Activated effector memory CD4-positive, alpha-beta T cell treated with Interleukin-2 at 50 U/mL for 16 hours (primary cell): Measurements from ENCODE around the gene GNAT2.
"Not testable (repeated sequence)": the region's sequence is repeated elsewhere in the genome, so short reads cannot be mapped to it uniquely, and the experiment has no call there.

Source experiments
- DNase-seq: peaks from one replicate; pipeline ENCODE4 v3.0.0-alpha.2; 2020

Gene GNAT2

DNA sequence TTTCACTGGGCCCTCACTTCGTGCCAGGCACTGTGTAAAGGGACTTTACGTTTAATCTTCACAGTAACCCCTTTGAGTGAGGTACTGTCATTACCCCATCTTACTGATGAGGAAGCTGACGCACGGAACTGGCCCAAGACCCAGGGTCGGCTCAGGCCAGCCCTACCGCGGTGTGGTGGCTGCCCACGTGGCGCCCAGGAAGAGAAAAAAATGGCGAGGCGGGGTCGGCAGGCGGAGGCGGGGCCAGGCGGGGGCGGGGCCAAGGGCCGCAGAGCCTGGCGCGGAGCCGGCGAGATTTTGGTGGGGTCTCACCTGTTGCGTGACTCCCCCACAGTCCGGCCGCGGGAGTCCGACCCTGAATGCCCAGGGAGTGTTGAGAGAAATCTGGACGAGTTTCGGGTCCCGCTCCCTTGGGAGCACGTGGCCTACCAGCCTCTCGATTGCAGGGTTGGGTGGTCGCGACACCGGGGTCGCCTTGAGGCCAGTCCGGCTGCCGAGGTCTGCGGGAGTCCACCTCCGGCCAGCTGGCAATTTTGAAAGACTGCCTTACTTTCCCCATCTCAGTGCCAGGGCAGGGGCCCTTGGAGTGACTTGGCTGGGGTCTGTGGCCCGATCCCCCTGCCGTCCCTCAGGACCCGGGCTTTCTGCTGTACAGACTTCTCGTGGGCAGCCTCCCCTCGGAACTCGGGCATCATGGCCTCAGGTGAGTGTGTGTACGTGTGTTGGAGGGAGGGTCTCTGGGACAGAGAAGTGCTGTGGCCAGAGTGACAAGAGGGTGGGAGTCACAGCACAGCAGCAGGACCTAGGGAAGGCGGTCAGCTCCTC lies at the start of gene GNAT2, which contains the start of gene AMPD2:
Gene GNAT2, minus strand, starts transcription at position 41 of the 825 bp plus-strand sequence. CDS start 6,746 bp downstream, outside the sequence.
Gene AMPD2, plus strand, starts transcription at position 262 of the 825 bp plus-strand sequence. CDS start 1,339 bp downstream, outside the sequence.
- peak; percentile 60 for DNase-seq

DNA sequence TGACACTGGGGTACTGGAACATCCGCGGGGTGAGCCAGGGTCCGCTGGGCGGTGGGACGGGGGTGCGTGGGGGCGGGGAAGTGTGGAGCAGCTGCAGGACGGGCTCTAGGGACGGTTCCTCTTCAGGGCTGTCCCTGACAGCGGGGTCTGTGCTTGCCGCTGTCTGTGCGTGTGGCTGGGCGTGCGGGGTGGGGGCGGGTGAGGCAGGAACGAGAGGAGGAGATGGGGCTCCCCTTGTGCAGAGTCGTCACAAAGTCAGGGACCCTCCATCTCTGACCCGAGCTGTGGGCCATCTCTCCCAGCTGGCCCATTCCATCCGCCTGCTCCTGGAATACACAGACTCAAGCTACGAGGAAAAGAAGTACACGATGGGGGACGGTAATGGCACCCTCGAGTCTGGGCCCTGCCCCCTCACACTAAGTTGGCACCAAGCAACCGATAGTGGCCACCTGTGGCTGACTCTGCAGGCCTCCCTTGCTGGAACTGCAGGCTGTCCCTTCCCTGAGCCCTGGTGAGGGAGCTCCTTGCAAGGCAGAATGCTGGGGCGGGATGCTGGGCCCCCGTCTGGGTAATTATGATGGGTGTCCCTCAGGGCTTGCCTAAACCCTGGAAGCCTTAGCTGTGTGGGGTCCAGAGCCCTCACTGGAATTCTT lies 48.8 kb upstream of the GNAT2 start:
- DNase-seq: no peak

DNA sequence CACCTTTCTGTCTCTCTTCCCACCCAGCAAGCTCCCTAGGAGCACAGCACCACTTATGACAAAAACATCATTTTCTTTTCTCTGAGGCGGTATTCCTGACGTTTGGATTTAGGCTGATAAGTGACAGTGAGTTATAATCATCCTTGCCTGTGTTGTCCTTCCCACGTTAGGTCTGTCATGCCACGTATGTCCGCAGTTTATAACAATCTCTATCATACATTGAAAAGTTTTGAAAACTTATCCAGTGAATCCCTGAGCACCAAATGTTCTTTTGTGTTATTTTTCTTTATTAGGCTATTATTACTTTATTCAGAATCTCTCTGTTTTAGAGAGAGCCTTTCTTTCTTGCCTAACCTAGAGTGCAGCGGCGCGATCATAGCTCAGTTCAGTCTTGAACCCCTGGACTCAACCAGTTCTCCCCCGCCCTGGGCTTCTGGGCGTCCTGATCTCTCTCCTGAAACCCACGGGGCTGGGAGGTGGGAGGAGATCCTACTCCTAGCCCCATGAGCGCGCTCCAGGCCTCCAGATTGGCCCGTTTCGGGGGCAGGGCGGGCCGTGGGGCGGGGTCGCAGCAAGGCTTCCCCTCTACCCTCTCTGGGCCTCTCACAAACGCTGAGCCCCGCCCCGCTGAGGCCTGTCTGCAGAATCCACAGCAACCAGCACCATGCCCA lies 48.2 kb upstream of the GNAT2 start, which contains the start of gene GSTM2:
Gene GSTM2, plus strand, starts transcription at position 606 of the 671 bp plus-strand sequence. Its CDS starts 59 bp downstream, at position 665.
- DNase-seq: peak; percentile 73

DNA sequence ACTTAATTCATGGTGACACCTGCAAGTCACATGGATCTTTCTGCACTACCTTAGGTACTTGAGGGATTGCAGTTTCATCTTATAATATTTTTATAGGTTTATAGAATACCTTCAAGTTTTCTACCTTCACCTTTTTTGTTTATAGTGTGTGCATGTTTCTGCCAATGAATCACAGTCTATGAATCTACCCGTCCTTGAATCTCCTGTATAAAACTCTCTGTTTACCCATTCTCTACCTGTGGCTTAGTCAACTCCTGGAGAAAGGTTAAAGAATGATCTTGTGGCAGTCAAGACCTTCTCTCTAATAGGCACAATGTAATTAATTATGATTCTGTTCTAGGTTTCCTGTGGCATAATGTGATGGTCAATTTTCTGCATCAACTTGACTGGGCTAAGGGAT lies 45.3 kb upstream of the GNAT2 start:
- no peak for DNase-seq

DNA sequence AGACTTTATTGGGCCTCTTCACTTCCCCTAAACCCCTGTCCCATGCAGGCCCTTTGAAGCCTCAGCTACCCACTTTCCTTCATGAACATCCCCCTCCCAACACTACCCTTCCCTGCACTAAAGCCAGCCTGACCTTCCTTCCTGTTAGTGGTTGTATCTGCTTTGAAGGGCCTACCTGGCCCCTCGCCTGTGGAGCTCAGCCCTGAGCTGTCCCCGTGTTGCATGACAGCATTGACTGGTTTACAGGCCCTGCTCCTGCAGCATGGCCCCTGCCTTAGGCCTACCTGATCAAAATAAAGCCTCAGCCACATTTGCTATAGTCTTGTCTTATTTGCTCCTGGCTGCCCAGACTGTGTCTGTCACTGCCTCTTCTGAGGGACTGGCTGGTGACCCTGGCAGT lies 42.0 kb upstream of the GNAT2 start:
- no peak for DNase-seq

DNA sequence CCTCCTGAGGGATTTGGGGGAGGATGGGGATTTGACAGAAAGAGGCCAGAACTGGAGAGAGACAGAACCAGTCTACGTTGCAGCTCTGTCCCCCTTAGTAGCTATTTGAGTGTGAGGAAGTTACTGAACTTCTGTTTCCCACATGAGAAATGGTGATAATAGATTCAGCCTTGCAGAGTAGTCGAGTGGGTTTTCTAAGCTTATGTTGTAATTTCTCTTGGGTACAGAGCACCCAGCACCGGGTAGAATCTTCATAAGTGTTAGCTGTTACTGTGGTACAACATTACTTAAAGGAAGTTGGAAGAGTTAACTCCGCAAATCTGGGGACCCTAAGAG lies 41.2 kb upstream of the GNAT2 start:
- DNase-seq: not testable (repeated sequence)

DNA sequence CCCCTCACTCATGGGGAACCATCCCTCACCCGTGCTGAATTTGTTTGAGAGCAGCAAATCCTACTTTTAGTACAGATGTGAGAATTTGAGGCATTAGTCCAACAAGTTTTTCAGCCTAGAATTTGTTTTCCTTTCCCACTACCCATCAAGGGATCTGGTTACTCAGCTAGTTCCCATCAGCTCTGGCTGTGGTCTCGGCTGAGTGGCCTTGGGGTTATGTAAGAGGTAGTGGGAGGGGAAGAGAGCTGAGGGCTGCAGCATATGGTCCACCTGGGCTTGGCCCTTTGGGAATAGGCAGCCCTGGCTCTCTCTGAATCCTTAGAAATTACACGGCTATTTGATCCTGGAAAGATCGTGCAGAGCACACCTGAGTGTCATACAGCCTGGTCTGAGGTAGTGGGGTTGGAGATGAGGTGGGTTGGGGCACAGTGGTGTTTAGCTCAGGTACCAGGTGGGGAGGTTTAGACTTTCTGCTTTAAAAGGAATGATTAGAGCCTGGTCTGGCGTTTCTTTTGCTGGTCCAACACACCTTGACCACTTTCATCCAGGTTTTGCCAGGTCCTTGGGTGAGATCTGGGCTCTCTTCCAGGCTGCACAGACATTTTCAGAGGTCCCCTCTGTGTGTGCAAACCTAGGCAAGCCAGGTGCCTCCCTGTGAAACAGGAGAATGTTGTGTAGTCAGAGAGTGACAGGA lies 40.7 kb upstream of the GNAT2 start:
- DNase-seq: no peak

DNA sequence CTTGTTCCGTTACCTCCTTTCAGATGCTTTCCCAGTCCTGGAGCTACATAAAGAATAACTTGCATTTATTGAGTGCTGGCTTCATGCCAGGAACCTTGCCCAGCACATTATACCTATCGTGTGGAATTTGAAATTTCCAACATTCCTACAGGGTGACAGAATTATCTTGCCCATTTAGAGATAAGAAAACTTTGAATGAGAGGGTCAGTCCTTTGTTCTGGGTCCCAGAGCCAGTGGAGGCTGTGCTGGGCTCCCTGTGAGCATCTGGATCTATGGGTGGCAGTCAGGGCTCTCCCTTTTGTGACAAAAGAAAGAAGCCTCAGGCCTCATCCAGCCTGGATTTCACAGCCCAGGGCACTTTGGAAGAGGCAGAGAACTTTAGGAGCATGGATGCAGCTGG lies 39.7 kb upstream of the GNAT2 start:
- no peak for DNase-seq

DNA sequence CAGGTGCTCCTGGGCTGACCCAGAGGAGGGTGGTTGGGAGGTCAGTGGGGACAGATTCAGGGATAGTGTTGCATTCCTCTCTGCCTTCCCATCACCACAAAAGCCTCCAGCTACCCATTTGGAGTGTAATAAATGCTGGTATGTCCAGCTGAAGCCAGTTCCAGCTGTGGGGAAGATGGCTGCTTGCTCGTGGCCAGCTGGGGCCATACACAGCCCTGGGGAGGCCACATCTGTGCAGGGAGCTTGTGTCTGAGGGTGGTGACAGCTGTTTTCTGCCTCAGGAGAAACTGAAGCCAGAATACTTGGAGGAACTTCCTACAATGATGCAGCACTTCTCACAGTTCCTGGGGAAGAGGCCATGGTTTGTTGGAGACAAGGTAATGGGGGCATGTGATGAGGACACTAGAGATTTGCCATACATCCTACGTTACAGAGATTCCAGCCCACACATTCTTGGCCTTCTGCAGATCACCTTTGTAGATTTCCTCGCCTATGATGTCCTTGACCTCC lies 39.2 kb upstream of the GNAT2 start:
- DNase-seq: no peak

DNA sequence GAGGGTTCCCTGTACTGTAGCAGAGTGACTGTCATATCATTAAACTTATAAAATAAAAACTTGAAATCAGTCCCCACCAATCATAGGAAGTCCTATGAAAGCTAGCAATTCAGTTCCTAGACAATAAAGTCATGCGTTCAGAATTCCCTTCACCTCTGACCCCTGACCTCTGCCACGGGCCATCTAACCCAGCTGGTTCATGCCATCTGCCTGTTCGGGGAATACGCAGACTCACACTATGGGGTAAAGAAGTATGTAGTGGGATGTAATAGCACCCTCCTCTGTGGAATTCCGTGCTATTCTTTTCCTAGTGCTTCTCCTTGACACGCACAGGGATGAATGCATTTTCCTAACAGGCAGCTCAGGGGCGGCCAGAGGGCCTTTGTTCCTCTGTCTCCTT lies 38.6 kb upstream of the GNAT2 start:
- DNase-seq: no peak

DNA sequence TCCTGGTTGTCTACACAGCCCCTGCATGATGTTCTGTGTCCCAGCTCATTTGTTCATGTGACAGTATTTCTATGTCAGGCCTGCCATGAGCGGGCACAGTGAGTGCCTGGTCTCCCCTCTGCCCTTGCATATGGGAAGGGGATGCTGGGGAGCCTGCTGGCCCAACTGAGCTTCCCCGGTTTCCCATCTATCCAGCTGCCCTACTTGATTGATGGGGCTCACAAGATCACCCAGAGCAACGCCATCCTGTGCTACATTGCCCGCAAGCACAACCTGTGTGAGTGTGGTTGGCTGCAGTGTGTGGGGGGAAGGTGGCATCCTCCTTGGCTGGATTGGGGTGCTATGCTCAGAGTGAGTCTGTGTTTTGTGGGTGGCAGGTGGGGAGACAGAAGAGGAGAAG lies 38.0 kb upstream of the GNAT2 start:
- DNase-seq: no peak

DNA sequence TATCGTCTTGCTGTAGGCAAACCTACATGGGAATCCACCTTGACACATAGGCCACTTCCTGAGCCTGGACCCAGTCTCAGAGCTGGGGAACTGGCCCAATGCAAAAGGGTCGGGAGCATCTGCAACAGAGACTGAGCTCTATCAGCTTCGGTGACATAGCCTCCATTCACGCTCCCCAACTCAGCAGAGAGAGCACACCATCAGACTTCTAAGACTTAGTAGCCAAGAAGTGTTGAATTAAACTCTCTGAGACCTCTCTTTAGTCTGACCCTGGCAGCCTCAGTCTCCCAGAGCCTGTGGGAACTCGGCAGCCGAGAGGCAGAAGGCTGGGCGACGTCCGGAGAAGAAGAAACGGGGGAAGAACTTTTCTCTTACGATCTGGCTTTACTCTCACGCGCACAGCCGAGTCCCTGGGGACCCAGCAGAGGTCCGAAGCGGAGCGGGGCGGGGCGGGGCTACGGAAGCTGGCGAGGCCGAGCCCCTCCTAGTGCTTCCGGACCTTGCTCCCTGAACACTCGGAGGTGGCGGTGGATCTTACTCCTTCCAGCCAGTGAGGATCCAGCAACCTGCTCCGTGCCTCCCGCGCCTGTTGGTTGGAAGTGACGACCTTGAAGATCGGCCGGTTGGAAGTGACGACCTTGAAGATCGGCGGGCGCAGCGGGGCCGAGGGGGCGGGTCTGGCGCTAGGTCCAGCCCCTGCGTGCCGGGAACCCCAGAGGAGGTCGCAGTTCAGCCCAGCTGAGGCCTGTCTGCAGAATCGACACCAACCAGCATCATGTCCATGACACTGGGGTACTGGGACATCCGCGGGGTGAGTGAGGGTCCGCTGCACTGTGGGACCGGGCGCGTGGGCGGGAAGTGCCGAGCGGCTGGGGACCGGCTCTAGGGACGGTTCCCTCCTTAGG lies 36.5 kb upstream of the GNAT2 start, which contains the start of gene GSTM4:
Gene GSTM4, plus strand, starts transcription at position 485 of the 905 bp plus-strand sequence. Its CDS starts 291 bp downstream, at position 776.
- DNase-seq: peak; percentile 51

DNA sequence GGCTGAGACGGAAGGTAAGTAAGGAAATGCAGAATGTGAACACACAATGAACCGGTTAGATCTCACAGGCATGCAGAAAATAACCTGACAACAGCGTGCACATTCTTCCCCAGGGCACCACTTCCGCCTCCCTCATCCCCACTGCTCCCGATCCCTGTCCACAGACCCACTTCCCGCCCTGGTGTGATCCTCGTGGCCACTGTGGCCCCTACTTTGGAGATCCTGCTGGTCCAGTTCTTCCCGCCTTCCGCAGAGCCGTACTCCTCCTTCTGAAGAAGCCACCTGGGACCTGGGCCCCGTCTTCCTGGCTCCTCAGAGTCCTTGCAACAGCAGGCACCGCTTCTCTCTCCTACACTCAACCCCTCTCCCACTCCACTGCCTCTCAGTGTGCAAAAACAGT lies 35.1 kb upstream of the GNAT2 start:
- DNase-seq: no peak

DNA sequence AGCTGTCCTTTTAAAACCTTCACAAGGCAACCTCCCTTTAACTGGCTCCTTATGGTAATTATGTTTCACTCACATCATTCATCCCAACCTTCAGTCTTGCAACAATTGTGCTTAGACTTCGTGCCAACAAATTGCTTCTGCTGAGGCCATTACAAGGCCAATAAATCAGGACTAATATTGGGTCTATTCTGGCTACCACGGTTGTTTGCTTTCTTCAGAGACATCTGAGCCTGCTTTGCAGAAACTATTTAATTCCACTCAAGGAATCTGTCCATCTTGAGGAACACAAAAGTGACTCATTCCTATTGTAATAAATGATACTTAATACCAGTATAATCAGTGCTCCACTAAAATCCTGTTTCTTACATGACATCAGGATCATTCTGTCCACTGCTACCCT lies 33.9 kb upstream of the GNAT2 start:
- no peak for DNase-seq

DNA sequence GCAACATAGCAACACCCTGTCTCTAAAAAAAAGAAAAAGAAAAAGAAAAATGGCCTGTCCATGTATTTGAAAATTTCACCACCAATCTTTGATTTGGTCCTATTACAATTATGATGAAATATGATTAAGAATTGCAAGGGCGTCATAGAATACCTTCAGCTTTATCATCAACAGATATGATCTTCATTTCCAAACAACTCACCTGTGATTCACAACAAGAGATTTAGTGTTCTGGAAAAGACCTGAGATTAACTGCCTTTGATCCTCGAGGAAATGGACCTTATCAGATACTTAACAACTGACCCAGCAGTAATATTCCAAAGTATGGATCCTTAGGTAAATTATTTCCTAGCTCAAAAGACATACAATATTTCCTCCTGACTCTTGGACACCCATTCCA lies 33.0 kb upstream of the GNAT2 start:
- DNase-seq: no peak

DNA sequence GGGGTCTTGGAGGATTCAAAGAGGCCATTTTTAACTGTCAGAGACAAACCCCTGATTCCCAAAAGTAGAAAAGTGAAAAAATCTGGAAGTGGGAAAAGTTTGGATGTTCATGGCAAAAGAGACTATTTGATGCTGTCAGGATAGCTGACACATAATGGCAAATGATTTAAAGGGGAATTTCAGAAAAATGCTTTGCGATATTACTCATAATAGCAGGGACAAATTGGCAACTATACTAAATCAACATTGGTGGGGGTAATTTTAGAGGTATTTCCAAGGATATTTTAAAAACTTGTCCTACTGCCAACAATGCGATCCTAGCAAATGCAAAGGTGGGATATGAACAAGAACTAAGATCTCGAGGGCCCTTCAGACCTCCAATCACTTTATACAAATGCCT lies 31.2 kb upstream of the GNAT2 start:
- DNase-seq: no peak

DNA sequence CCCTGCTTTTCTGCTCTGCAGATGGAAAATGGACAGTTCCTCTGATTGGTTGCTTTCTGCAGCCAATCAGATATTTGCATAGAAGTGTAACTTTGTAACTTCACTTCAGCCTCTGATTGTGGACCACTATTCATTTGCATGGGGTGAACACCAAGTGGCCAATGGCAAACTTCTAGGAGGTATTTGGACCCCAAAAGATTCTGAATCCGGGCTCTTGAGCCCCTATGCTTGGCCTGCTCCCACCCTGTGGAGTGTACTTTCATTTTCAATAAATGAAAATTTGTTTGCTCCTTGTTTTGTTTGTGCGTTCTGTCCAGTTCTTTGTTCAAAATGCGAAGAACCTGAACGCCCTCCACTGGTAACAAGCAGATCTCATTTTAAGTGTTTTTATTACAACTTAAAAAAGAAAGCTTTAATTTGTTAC lies 30.1 kb upstream of the GNAT2 start:
- no peak for DNase-seq

DNA sequence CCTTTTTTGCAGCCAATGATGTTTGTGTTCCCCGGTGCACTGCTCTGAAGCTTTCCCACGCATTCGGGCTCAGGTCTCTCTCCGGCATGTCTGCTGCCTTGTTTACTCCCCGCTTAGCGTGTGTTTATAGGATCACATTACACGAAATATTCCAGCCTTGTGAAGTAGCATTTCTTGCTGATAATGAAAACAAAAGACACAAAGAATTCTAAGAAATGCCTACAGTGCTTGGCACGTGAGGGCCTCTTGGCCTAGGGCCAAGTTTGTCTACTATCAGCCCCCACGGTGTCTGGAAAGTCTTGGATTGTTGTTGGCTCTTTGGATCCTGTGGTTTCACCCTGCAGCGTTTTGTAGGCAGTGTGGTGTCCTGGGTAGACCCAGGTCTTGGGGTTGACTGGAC lies 25.3 kb upstream of the GNAT2 start:
- DNase-seq: no peak

DNA sequence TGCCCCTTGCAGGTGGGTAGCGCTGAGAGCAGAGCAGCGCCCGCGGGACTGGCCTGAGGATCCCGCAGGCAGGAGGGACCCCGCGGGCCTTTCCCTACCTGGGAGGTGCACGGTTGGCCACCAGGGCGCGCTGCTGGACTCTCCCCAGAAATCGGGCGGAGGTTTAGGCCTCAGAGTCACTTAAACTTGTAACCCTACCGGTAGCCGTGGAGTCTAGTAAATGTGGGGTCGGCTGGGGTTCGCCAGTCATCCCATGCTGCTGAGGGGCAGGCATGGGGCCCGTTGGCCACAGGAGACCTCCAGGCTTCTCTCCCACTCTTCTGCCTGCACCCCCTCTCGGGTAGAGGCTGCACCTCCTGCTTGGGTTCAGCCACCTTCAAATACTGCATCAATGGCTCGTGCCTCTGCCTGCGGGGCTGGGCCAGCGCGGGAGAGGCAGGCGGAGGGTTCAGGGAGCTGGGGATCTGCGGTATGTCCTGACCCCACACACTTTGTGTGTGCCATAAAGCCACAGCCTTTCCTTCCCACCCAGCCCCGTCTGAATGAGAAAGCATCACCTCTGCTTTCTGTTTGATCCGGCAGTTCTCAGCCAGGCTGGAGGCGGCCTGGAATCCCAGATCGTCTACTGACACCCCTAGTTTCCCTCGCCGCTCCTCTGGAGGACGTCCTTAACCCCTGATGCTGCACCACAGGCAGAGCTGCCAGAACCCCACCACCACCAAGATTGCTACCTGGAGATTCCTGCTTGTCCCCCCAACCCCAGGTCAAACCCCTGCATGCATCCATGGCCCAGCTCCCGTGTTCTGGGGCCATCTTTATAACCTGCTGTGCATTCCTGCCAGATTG lies 24.2 kb upstream of the GNAT2 start:
- DNase-seq: peak; percentile 77

DNA sequence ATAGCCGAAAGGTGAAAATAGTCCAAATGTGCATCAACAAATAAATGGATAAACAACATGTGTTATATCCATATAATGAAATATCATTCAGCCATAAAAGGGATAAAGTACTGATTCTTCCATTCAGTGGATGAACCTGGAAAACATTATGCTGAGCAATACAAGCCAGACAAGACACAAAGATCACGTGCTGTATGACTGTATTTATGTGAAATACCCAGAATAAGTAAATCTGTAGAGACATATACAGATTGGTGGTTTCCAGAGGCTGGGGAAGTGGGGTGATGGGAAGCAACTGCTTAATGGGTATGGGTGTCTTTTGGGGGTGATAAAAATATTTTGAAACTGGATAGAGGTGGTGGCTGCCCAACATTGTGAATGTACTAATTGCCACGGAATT lies 23.2 kb upstream of the GNAT2 start:
- no peak for DNase-seq

DNA sequence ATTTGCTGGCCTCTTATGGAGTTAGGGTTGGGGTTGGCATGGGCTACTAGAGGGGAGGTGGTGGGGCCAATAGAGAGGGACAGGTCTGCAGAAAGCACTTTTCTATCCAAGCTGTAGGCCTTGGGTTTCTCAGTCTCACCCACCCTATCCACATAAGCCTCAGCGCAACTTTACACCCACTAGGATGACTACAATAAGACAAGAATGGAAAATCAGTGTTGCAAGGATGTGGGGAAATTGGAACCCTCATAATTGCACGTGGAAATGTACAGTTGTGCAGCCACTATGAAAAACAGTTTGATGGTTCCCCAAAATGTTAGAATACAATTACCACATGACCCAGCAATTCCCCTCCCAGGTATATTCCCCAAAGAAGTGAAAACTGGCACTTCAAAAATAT lies 22.4 kb upstream of the GNAT2 start:
- no peak for DNase-seq
